H1 (cell line): ENCODE data around the gene VAX1. TPM values are rescaled to one million over a fixed set of nuclear protein-coding genes. Genes with fewer than 3 reads are reported as not detected.

Experiments
- CTCF ChIA-PET: fragments of 300-600 bp; sonication (Branson Sonifier 250); formaldehyde crosslinking; loops from one replicate; lab custom pipeline; 2021; ENCODE audit not compliant: partially characterized antibody; lab: Charles Lee
- POLR2A ChIA-PET: fragments of 300-600 bp; sonication (Branson Sonifier 250); formaldehyde crosslinking; loops from one replicate; lab custom pipeline; 2021; ENCODE audit warnings: inconsistent platforms; ENCODE audit not compliant: partially characterized antibody; lab: Charles Lee
- DNase-seq, 2 experiments: peaks; one replicate each; pipeline versions ENCODE4 v3.0.0 to v3.0.0-alpha.2; 2010 to 2022; ENCODE audit warnings: low spot score in 2 of 2, low read depth in 1 of 2, mixed read lengths in 1 of 2
- FAIRE-seq: peaks from 2 replicates; lab custom pipeline; 2011; peaks lifted over from hg19 to GRCh38; lab: Jason Lieb, UNC
- H2AFZ ChIP-seq: 2 replicates; pipeline ENCODE4 v1.8.1; 2012; ENCODE audit warnings: low read length, inconsistent platforms
- H2AK5ac ChIP-seq: 2 replicates; pipeline ENCODE4 v1.6.1; 2013; ENCODE audit warnings: low read depth, low read length
- H2BK120ac ChIP-seq: replicated peaks from 2 replicates; pipeline ENCODE3; 2013; ENCODE audit warnings: low read depth, low read length, inconsistent platforms
- H2BK12ac ChIP-seq: 2 replicates; pipeline ENCODE4 v1.6.1; 2013; ENCODE audit warnings: low read depth, low read length
- H2BK15ac ChIP-seq: 2 replicates; pipeline ENCODE4 v1.6.1; 2013; ENCODE audit warnings: low read length
- H2BK20ac ChIP-seq: 2 replicates; pipeline ENCODE4 v1.6.1; 2013; ENCODE audit warnings: low read length
- H2BK5ac ChIP-seq: 2 replicates; pipeline ENCODE4 v1.6.1; 2013; ENCODE audit warnings: low read depth, low read length
- H3K14ac ChIP-seq: 2 replicates; pipeline ENCODE4 v1.6.1; 2013; ENCODE audit warnings: inconsistent platforms; ENCODE audit not compliant: insufficient read length
- H3K18ac ChIP-seq: 2 replicates; pipeline ENCODE4 v1.6.1; 2013; ENCODE audit warnings: low read length; ENCODE audit errors: extremely low read depth
- H3K23ac ChIP-seq: 2 replicates; pipeline ENCODE4 v1.6.1; 2013; ENCODE audit warnings: inconsistent platforms; ENCODE audit not compliant: insufficient read length
- H3K23me2 ChIP-seq: 2 replicates; pipeline ENCODE4 v1.6.1; 2013; ENCODE audit warnings: low read depth, low read length
- H3K27ac ChIP-seq: 2 replicates; pipeline ENCODE4 v1.6.1; 2011; ENCODE audit warnings: low read depth, low read length, inconsistent platforms
- H3K27me3 ChIP-seq, 4 experiments: replicated peaks in 1 of 4; 1 replicate in 1 of 4; 2 replicates in 3 of 4; pipeline versions ENCODE4 v1.6.1 to v1.8.1; 2011 to 2013; ENCODE audit warnings: low read length in 3 of 4, mild to moderate bottlenecking in 3 of 4, inconsistent platforms in 2 of 4, mixed read lengths in 2 of 4, moderate library complexity in 1 of 4; ENCODE audit not compliant: control insufficient read depth in 3 of 4, insufficient read depth in 3 of 4; ENCODE audit errors: extremely low read depth in 1 of 4
- H3K36me3 ChIP-seq, 4 experiments: 2 replicates each; pipeline versions ENCODE4 v1.6.1 to v1.8.1; 2011 to 2013; ENCODE audit warnings: mild to moderate bottlenecking in 4 of 4, low read length in 3 of 4, moderate library complexity in 2 of 4, control low read depth in 1 of 4, inconsistent platforms in 1 of 4; ENCODE audit not compliant: insufficient read depth in 4 of 4, control insufficient read depth in 2 of 4
- H3K4ac ChIP-seq: replicated peaks from 2 replicates; pipeline ENCODE3; 2013; ENCODE audit warnings: low read length, low read depth, mixed read lengths, inconsistent platforms; ENCODE audit not compliant: insufficient read length
- H3K4me1 ChIP-seq, 4 experiments: replicated peaks in 1 of 4; 1 replicate in 1 of 4; 2 replicates in 3 of 4; pipeline versions ENCODE4 v1.6.1 to v1.8.1; 2011 to 2013; ENCODE audit warnings: low read length in 3 of 4, inconsistent platforms in 2 of 4, mixed read lengths in 1 of 4; ENCODE audit not compliant: insufficient read depth in 4 of 4, control insufficient read depth in 3 of 4
- H3K4me2 ChIP-seq, 2 experiments: 2 replicates each; pipeline versions ENCODE4 v1.6.1 to v1.8.1; 2011 to 2013; ENCODE audit warnings: low read depth in 2 of 2, low read length in 2 of 2, control low read depth in 1 of 2, inconsistent platforms in 1 of 2, mild to moderate bottlenecking in 1 of 2; ENCODE audit not compliant: insufficient read depth in 1 of 2
- H3K4me3 ChIP-seq, 4 experiments: fragments of 200-600, 300-600 bp in 1 of 4; sonication (generic), shearing (Covaris generic), sonication (Bioruptor Twin) in 1 of 4; 2 replicates each; pipeline versions ENCODE4 v1.5.1 to v1.8.1; 2011 to 2016; ENCODE audit warnings: low read length in 4 of 4, low read depth in 3 of 4, control low read depth in 2 of 4, inconsistent platforms in 2 of 4, mild to moderate bottlenecking in 2 of 4, mixed read lengths in 1 of 4, moderate library complexity in 1 of 4; ENCODE audit not compliant: insufficient read depth in 2 of 4; ENCODE audit errors: extremely low read depth in 1 of 4
- H3K56ac ChIP-seq: replicated peaks from 2 replicates; pipeline ENCODE3; 2013; ENCODE audit warnings: low read depth, mild to moderate bottlenecking, mixed read lengths, low read length, inconsistent platforms; ENCODE audit not compliant: insufficient read length
- H3K79me1 ChIP-seq: 2 replicates; pipeline ENCODE4 v1.6.1; 2013; ENCODE audit warnings: low read depth, low read length, control low read depth
- H3K79me2 ChIP-seq, 2 experiments: 2 replicates each; pipeline versions ENCODE4 v1.6.1 to v1.8.1; 2012 to 2013; ENCODE audit warnings: low read length in 2 of 2, mild to moderate bottlenecking in 2 of 2, inconsistent platforms in 1 of 2; ENCODE audit not compliant: insufficient read depth in 2 of 2, control insufficient read depth in 1 of 2
- H3K9ac ChIP-seq, 4 experiments: replicated peaks in 1 of 4; 1 replicate in 1 of 4; 2 replicates in 3 of 4; pipeline versions ENCODE4 v1.6.1 to v1.8.1; 2011 to 2013; ENCODE audit warnings: low read depth in 3 of 4, low read length in 3 of 4, control low read depth in 2 of 4, mild to moderate bottlenecking in 2 of 4, moderate library complexity in 2 of 4, inconsistent platforms in 1 of 4; ENCODE audit errors: extremely low read depth in 1 of 4
- H3K9me3 ChIP-seq, 2 experiments: 2 replicates each; pipeline versions ENCODE4 v1.6.1 to v1.8.1; 2012 to 2013; ENCODE audit warnings: mild to moderate bottlenecking in 2 of 2, moderate library complexity in 2 of 2, control low read depth in 1 of 2, inconsistent platforms in 1 of 2, low read depth in 1 of 2, low read length in 1 of 2, mixed read lengths in 1 of 2; ENCODE audit not compliant: insufficient read depth in 2 of 2
- H4K20me1 ChIP-seq, 2 experiments: replicated peaks in 1 of 2; 2 replicates each; pipeline versions ENCODE3 to v1.8.1; 2011 to 2013; ENCODE audit warnings: inconsistent platforms in 2 of 2, low read length in 2 of 2, mild to moderate bottlenecking in 1 of 2; ENCODE audit not compliant: insufficient read depth in 2 of 2, control insufficient read depth in 1 of 2
- H4K5ac ChIP-seq: 2 replicates; pipeline ENCODE4 v1.6.1; 2013; ENCODE audit warnings: low read length, low read depth, mixed read lengths, inconsistent platforms; ENCODE audit not compliant: insufficient read length
- H4K8ac ChIP-seq: 2 replicates; pipeline ENCODE4 v1.8.0; 2013; ENCODE audit warnings: mild to moderate bottlenecking, moderate library complexity, low read length, inconsistent platforms; ENCODE audit not compliant: insufficient read depth; ENCODE audit errors: extremely low read depth
- H4K91ac ChIP-seq: replicated peaks from 2 replicates; pipeline ENCODE3; 2013; ENCODE audit warnings: low read length, mixed read lengths, inconsistent platforms; ENCODE audit not compliant: insufficient read length
- ATF2 ChIP-seq: IDR thresholded peaks from 2 replicates; pipeline ENCODE4 v1.6.1; 2012; ENCODE audit warnings: low read length, inconsistent platforms
- CHD2 ChIP-seq: IDR thresholded peaks from 2 replicates; pipeline ENCODE4 v1.6.1; 2012; ENCODE audit warnings: low read length, improper control_type of control experiment
- CTBP2 ChIP-seq: IDR thresholded peaks from 2 replicates; pipeline ENCODE4 v1.7.0; 2011; ENCODE audit warnings: borderline replicate concordance, mild to moderate bottlenecking, moderate library complexity, mixed read lengths, low read length; ENCODE audit not compliant: insufficient read depth, insufficient read length
- EP300 ChIP-seq, 2 experiments: IDR thresholded peaks; 1 replicate in 1 of 2; 2 replicates in 1 of 2; pipeline ENCODE4 v1.6.1; 2011 to 2012; ENCODE audit warnings: low read depth in 2 of 2, low read length in 2 of 2, mild to moderate bottlenecking in 2 of 2, borderline replicate concordance in 1 of 2, inconsistent platforms in 1 of 2, moderate library complexity in 1 of 2
- KDM1A ChIP-seq: fragments of 200-600, 300-600 bp; sonication (generic); IDR thresholded peaks from 2 replicates; pipeline ENCODE4 v1.7.1; 2016; ENCODE audit warnings: mild to moderate bottlenecking, low read length, borderline replicate concordance
- KDM4A ChIP-seq: IDR thresholded peaks from one replicate; pipeline ENCODE4 v1.7.1; 2012; ENCODE audit warnings: low read depth, mild to moderate bottlenecking, moderate library complexity, low read length, inconsistent platforms; ENCODE audit not compliant: severe bottlenecking
- PHF8 ChIP-seq: fragments of 200-600 bp; sonication (generic); conservative IDR thresholded peaks from 2 replicates; pipeline ENCODE4 v1.7.1; 2012; ENCODE audit warnings: low read depth, mild to moderate bottlenecking, inconsistent platforms, low read length, moderate library complexity
- RNF2 ChIP-seq: fragments of 200-900, 300-1000 bp; sonication (generic); IDR thresholded peaks from 2 replicates; pipeline ENCODE4 v1.7.1; 2016; ENCODE audit warnings: borderline replicate concordance, low read depth, mild to moderate bottlenecking, antibody characterized with exemption, low read length; ENCODE audit not compliant: poor library complexity, severe bottlenecking; ENCODE audit errors: missing control alignments
- SIN3A ChIP-seq, 2 experiments: IDR thresholded peaks in 1 of 2; conservative IDR thresholded peaks in 1 of 2; 2 replicates each; pipeline ENCODE4 v1.6.1; 2011 to 2012; ENCODE audit warnings: low read length in 2 of 2, improper control_type of control experiment in 1 of 2, low read depth in 1 of 2, mild to moderate bottlenecking in 1 of 2
- WGBS, 2 experiments: shearing (Covaris generic) in 1 of 2; methylation state at CpG; one replicate each; pipeline versions ENCODE4 v1.1.6 to v1.1.7; 2013 to 2015; ENCODE audit warnings: low lambda C conversion rate in 2 of 2, mixed read lengths in 2 of 2, inconsistent platforms in 1 of 2, low coverage in 1 of 2, missing lambda C conversion rate in 1 of 2; ENCODE audit not compliant: insufficient replicate concordance in 2 of 2, insufficient coverage in 1 of 2, insufficient read length in 1 of 2; ENCODE audit errors: extremely low coverage in 1 of 2, missing lambda C conversion rate in 1 of 2; 5-methylcytosine and 5-hydroxymethylcytosine counted together
- polyA plus RNA-seq, 7 experiments: library from polyadenylated mRNA; depleted of rRNA in 3 of 7; stranded (reverse) in 5 of 7; unstranded in 2 of 7; fragments of >200 nt in 5 of 7; fragments of 200-250 nt in 2 of 7; gene quantifications; 1 replicate in 5 of 7; 2 replicates in 1 of 7; 4 replicates in 1 of 7; pipeline versions ENCODE4 v1.2.1 to v1.2.3, GENCODE V29; 2011 to 2013; ENCODE audit warnings: missing spikeins in 2 of 7, mixed read lengths in 2 of 7
- total RNA-seq: library from RNA; stranded (reverse); fragmentation: NEBNext Ultra II Directional; extraction: Animal tissue kit (Norgen Biotek cat#: 25700); gene quantifications from 2 replicates; pipeline ENCODE4 v1.2.1, GENCODE V29; 2021

Gene VAX1
- total and polyA plus RNA-seq, 2 of the 8 experiments (the other 6 are each of a cell fraction or from before 2014, with no cell fraction given): not detected

- TF ChIP-seq CHD2 (no peak), ATF2 (no peak), KDM4A (no peak), CTBP2 (no peak), EP300 (IDR thresholded peaks at IDR 0.05; ENCODE audit: borderline replicate concordance in 1 of 2, low read depth in 2 of 2, low read length in 2 of 2) (no peak), RNF2 (no peak), PHF8 (no peak), SIN3A (conservative IDR thresholded peaks at IDR 0.05 in 1 of 2, IDR thresholded peaks at IDR 0.05 in 1 of 2; ENCODE audit: low read depth in 1 of 2, low read length in 2 of 2) (no peak), KDM1A (no peak)
- Histone ChIP-seq H3K79me2 (no peaks in the 10 kb centered on the region), H3K23me2 (no peaks in the 10 kb centered on the region), H2AFZ (no peak overlapping the region), H2BK20ac (no peak overlapping the region), H2AK5ac (no peak overlapping the region), H3K4me1 (no peaks in the 10 kb centered on the region), H3K27ac (no peak overlapping the region), H4K5ac (no peak overlapping the region), H3K9ac (no peak overlapping the region), H3K27me3 (no peaks in the 10 kb centered on the region; a peak in 1 of 7 replicates), H3K79me1 (no peaks in the 10 kb centered on the region), H2BK5ac (no peak overlapping the region), H3K4ac (no peak overlapping the region), H2BK12ac (no peak overlapping the region), H3K14ac (no peak overlapping the region), H4K20me1 (no peaks in the 10 kb centered on the region), H3K4me3 (no peak overlapping the region), H3K36me3 (no peaks in the 10 kb centered on the region), H3K18ac (no peak overlapping the region), H4K91ac (no peak overlapping the region), H3K56ac (no peak overlapping the region), H3K9me3 (no peaks in the 10 kb centered on the region), H3K23ac (no peak overlapping the region), H2BK15ac (no peak overlapping the region), H3K4me2 (no peak overlapping the region), H2BK120ac (no peak overlapping the region), H4K8ac (no peak overlapping the region)
- DNase-seq: no peak
- ChIA-PET CTCF (interaction anchor here (0.7 to 5.7 kb wide), 6 partner anchors 9 to 558 kb away, joined by 3 to 38 read pairs (median 3); partner anchors contain the start of gene KCNK18), POLR2A (no interaction called here)
- no peak for FAIRE-seq
- 59% methylated on average over 3 of the region's 3 CpGs; no CpG with 5 or more reads in 1 of the 2 experiments for WGBS, 2 experiments
Observed at GRCh38 chr10:117184821-117185220, 46.8 kb upstream of the VAX1 start.
